SW480 (cell line): Measurements from ENCODE around the gene GRAMD4.
"Not testable (repeated sequence)": the region's sequence is repeated elsewhere in the genome, so short reads cannot be mapped to it uniquely, and the experiment has no call there.

Experiments
- DNase-seq: peaks from one replicate; pipeline ENCODE4 v3.0.0-alpha.2; 2016; ENCODE audit warnings: low spot score

GRAMD4 gene

GRCh38 chr22:46638601-46639431 is 18.6 kb downstream of the GRAMD4 start:
- no peak for DNase-seq

GRCh38 chr22:46639843-46640242 is 19.7 kb downstream of the GRAMD4 start:
- no peak for DNase-seq

DNA sequence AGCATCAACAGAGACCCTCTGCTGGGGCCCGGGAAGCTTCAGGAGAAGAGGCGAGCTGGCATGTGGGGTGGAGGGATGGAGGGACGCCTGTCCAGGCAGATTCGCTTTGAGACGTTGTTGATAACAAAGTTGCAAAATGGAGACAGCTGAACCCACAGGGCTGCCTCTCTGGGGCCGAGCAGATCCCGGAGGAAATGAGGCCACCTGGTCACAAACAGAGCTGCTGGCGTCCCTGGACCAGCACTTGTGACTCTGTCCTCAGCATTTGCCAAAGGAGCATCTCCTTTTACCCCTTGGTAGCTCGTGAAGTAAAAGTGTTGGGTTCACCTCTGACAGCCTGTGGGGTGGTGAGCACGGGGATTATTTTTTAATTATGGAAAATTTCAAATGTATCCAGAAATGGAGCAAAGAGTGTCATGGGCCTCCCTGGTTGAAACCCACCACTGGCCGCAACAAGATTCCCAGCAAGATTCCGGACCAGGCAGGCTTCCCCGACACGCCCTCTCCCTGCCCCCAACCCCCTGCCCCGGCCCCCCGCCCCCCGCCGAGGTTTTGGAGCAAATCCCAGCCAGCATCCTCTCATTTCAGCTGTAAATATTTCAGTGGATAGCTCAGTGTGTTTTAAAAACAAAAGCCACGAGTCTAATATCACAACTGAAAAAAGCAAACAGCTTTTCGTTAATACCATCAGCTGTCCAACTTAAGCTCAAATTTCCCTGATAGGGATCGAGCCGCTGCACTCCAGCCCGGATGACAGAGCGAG is 20.3 kb downstream of the GRAMD4 start:
- DNase-seq = no peak

DNA sequence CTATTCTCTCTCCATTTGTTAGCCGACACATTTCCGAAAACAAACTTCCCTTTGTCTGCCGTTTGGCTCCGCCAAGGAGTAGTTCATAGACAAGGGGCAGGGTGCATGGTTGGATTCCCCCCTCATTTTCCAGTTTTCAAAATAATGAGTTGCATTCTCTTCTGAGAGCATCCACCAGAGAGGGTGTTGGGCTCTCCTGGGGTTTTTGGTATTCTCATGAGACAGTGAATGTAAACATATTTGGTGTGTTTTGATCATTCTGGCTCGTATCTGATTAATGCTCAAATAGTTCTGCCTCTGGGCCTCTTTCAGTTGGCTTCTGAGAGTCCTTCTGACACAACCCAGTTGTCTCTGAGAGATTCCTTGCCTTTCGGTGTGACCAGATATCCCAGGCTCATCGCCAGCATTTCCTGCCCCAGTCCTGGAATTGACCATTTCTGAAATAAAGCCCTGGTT is 21.7 kb downstream of the GRAMD4 start:
- DNase-seq = no peak

GRCh38 chr22:46642840-46643480 is 22.8 kb downstream of the GRAMD4 start:
- DNase-seq = not testable (repeated sequence)

DNA sequence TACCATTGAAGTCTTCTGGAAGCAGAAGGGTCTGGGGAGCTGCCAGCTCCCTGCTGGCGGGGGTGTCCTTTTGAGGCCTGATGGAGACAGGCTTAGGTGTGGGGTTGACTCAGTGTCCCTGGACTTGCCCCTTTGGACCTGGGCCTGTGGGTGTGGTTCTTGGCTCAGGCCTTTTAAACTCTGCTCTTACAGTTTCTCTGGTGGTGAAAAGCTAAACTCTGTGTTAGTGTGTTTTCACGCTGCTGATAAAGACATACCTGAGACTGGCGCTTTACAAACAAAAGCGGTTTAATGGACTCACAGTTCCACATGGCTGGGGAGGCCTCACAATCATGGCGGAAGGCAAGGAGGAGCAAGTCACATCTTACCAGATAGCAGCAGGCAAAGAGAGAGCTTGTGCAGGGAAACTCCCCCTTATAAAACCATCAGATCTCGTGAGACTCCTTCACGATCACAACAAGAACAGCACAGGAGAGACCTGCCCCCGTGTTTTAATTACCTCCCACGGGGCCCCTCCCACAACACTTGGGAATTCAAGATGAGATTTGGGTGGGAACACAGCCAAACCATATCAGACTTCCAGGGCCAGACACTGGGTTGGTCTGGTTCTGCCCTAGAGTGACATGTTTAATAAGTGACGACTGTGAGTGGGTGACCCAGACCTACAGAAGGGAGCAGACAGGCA is 26.5 kb downstream of the GRAMD4 start:
- no peak for DNase-seq

GRCh38 chr22:46648225-46648820 is 28.1 kb downstream of the GRAMD4 start:
- not testable (repeated sequence) for DNase-seq

DNA sequence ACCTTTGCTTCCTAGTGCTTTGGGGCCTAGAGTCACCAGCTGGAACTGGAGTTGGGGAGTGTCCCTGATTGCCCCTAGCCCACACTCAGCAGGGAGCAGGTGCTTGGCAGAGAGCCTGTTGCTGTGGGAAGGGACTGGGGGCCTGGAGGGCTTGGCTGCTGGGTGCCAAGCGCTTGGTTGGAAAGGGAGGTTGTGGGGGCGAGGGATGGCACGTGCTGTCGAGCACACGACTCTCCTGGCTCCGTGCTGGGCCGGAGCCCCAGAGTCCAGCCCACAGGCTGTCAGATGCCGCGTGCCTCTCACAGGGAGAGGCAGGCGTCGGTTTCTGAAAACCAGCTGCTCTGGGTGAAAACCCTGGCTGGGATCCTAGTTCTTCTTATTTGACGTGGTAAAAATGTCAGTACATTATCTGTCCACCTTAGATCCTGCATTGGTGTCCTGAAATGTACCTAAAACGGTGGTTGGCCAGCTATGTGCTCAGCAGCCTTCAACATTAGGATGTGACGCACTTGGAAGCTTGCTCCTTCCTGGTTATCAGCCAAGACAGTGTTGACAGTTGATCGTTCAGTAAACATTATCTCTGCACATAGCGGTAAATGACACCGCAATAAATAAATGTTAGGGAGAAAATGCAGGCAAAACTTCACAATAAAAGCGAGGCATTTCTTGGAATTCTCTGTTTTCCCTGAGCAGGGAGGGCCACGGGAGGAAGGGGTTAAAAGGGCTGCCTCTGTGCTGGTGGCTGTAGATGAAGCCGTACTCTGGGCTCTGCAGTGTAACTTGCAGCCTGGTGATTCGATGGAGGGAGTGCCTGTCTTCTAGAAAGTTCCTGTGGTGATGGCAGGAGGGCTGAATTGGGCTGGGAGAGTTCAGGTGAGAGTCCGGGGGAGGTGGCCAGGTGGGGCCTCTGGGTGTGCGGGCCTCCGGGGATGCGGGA is 29.2 kb downstream of the GRAMD4 start:
- DNase-seq = no peak

DNA sequence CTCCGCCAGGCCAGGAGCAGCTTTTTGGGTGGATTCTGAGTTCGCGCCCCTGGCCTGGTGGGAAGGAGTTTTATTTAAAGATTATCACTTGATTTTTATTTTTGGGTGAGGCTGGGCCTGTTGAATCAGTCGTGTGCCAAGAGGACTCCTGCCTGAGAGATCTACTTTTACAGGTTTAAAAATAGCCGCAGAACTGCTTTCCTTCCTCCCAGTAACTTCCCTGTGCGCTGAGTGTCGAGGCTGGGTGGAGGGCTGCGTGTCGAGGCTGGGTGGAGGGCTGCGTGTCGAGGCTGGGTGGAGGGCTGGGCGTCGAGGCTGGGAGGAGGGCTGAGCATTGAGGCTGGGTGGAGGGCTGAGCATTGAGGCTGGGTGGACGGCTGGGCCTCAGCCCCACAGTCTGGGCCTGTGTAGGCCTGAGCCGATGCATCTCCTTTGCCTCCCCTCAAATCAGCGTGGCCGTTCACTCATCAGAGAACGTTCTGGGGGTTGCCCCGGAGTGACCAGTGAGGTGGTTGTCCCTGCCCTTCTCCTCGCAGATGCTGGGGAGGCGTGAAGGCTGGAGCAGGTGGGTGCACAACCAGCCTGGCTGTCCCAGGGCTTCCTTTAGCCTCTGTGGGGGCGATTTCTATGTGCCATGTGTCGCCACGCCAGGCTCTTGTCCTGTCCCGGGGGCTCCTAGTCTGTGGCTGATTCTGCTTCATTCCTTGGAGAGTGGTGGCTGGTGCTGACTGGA is 30.1 kb downstream of the GRAMD4 start:
- DNase-seq = no peak

GRCh38 chr22:46651316-46651715 is 31.1 kb downstream of the GRAMD4 start:
- no peak for DNase-seq

GRCh38 chr22:46652081-46652846 is 32.1 kb downstream of the GRAMD4 start:
- DNase-seq = no peak

DNA sequence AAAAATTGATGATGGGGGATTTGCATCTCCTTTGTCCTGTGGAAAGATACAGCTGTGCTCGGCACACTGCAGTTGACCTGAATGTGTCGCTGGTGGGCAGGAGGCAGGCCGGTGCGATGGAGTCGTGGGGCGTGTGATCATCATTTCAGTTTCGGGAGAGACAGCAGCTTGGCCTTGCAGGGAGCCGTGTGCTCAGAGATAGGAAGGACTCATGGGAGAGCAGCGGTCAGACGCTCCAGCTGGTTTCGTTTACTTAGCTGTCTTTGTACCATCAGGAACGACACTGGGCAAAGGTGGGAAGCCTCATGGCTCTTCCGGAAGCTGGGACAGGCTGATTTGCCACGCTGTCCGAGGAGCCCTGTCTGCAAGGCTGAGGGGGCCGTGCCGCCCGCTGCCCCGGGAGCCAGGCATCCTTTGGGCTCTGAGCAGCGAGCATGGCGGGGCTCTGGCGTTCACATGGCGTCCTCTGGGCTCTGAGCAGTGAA is 32.7 kb downstream of the GRAMD4 start:
- DNase-seq = no peak

GRCh38 chr22:46653596-46653995 is 33.4 kb downstream of the GRAMD4 start:
- no peak for DNase-seq

DNA sequence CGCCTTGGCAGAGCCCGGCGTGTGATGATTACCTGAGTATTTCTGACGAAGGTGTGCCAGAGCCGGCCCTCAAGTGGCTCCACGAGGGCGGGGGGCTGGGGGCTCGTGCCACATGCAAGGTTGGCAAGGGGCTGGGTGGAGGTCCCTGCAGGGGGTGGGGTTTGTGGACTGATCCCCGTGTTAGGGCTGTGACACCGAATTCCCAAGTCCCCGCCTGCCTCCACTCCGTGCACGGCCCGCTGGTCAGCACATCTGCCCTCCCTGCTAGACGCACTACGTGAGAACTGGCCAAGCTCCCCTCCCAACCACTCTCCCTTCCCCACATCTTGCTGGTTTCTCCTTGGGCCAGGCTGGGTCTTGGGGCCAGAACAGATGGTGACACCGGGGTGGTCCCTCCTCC is 34.2 kb downstream of the GRAMD4 start:
- DNase-seq = no peak

- no peak for DNase-seq
These were observed 34.9 kb downstream of the GRAMD4 start for GRCh38 chr22:46654927-46655595.

DNA sequence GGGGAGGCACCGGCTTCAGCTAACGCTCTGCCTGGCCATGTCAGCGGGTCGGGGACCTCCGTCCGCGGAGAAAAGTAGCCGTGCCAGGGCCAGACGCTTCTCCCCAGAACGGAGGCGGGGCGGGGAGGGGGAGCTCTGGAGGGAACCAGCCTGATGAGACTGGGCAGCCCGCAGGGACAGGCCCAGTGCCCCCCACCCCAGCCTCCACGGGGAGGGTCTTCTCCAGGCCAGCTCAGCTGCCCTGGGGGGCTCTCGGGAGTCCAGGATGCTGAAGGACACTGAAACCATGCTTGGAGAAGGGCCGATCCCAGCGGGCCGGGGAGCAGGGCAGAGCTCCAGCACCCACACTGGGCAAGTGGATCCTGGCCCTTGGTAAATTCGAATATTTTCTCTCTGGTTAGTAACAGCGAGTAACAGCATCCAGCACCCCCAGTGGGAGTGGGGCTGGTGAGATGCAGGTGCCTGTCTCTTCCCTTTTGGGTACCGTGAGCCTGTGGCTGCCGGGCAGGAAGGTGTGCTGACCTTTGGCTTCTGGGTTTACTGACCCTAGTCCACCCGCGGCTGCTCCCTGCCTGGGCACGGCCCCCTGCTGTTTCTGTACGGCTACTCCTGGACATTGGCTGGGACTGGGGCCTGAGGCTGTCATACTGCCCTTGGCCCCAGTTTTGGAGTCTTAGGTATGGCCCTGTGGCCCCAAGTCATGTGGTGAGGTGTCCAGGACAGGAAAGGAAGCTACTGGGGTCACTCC is 35.8 kb downstream of the GRAMD4 start:
- DNase-seq = no peak

DNA sequence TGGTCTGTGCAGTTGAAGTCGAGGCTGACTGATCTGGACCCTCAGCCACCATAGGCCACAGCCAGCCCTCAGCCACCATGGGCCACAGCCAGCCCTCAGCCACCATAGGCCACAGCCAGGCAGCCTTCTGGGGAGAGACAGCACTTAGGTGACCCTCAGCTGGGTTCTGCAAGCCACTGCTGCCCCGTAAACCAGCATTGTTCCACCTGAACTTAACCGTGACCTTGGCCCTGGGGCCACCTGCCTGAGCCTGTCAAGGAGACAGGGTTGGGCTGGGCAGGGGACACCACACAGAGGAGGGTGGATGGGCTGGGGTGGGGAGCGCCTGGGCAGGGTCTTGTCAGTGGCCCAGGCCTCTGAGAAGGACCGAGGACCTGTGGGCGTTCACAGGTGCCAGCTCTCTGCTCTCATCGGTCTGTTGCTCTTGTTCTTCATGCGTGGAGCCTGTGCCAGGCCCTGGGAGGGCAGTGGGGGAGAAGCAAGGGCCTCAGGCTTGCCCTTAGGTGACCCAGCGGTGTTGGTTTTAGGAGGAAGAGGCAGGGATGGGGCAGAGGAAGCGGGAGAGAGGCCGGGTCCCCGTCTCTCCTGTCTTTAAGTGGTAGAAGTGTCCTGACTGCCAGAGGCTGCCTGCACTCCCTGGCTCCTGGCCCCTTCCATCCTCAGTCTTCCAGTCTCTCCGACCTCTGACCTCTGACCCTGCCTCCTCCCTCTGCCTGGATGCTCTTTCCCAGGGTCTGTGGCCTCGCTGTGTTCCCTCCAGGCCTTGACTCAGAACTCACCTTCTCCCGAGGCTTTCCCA is 36.9 kb downstream of the GRAMD4 start:
- no peak for DNase-seq
